ENCODE measurements around the gene LGALS7. TPM values are rescaled to one million over a fixed set of nuclear protein-coding genes. Genes with fewer than 3 reads are reported as not detected.
A peak's percentile ranks its signal among the peaks of the same experiment; 100 is the strongest.

LGALS7 gene
- total RNA-seq, 4 donors from 2014 or later, result not detected

GRCh38 chr19:38728752-38729541 lies 44.4 kb downstream of the LGALS7 start:
- intact Hi-C loops (cut with DNase I), result no loop called here
- Histone ChIP-seq H3K4me3 (replicated peaks in 1 of 3) (no peak overlapping the region), H3K27ac (no peak overlapping the region), H3K27me3 (no peaks in the 10 kb centered on the region), H3K36me3 (peaks cover 58 to 60% of the 10 kb centered on the region in 2 donors), H3K9me3 (no peaks in the 10 kb centered on the region), H3K4me1 (peaks cover 13 to 23% of the 10 kb centered on the region in 2 donors)
- no peak for DNase-seq
- WGBS, 2 donors, result 83 to 94% methylated on average over 16 to 18 of the region's 37 CpGs
- TF ChIP-seq POLR2A (IDR thresholded peaks at IDR 0.05), result no peak
- TF ChIP-seq, protein P1, sequence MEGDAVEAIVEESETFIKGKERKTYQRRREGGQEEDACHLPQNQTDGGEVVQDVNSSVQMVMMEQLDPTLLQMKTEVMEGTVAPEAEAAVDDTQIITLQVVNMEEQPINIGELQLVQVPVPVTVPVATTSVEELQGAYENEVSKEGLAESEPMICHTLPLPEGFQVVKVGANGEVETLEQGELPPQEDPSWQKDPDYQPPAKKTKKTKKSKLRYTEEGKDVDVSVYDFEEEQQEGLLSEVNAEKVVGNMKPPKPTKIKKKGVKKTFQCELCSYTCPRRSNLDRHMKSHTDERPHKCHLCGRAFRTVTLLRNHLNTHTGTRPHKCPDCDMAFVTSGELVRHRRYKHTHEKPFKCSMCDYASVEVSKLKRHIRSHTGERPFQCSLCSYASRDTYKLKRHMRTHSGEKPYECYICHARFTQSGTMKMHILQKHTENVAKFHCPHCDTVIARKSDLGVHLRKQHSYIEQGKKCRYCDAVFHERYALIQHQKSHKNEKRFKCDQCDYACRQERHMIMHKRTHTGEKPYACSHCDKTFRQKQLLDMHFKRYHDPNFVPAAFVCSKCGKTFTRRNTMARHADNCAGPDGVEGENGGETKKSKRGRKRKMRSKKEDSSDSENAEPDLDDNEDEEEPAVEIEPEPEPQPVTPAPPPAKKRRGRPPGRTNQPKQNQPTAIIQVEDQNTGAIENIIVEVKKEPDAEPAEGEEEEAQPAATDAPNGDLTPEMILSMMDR (IDR thresholded peaks at IDR 0.05), result no peak

DNA sequence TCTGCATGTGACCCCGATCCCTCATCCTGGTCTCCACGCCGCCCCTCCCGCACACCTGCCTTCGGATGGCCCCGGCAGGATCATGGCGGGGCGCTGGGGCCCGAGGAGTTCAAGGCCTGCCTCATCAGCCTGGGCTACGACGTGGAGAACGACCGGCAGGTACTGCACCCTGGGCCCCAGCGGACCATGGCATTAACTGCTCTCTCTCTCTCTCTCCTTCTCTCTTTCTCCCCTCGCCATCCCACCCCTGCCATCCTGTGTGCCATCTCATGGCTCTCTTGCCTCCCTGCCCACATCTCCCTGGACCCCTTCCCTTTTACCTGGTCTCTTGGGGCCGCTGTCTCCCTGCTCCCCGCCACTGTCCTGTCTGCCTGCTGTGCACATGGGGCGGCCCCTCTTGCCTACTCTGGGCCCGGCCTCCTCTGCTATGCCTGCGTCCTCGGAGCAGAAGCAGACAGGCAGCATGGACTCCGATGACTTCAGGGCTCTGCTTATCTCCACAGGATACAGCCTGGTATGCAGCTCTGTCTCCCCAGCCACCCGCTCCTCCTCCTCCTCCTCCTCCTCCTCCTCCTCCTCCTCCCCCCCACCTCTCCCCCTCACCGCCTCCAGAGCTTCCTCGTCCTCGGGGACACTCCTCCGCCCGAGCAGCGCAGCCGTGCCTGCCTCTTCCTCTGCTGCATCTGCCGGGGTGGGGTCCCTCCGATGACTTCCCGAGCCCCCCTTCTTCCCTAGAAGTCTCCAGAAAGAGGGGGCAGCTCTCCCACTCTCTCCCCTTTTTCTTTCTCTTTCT lies 45.3 kb downstream of the LGALS7 start:
- no peak for TF ChIP-seq POLR2A (IDR thresholded peaks at IDR 0.05)
- TF ChIP-seq, protein P1 (IDR thresholded peaks at IDR 0.05), result no peak
- H3K27ac ChIP-seq, result peak overlapping the region in 1 of 3 donors; percentile 2
- no peaks in the 10 kb centered on the region for H3K27me3 ChIP-seq
- H3K36me3 ChIP-seq, result peaks cover 67 to 69% of the 10 kb centered on the region in 2 donors
- WGBS, 2 donors, result 81 to 85% methylated on average over 33 of the region's 33 CpGs
- intact Hi-C loops (cut with DNase I), result no loop called here
- no peak for DNase-seq
- no peak overlapping the region for H3K4me3 ChIP-seq (replicated peaks in 1 of 3)
- H3K9me3 ChIP-seq, result no peaks in the 10 kb centered on the region
- peaks cover 13 to 15% of the 10 kb centered on the region in 2 donors for H3K4me1 ChIP-seq

DNA sequence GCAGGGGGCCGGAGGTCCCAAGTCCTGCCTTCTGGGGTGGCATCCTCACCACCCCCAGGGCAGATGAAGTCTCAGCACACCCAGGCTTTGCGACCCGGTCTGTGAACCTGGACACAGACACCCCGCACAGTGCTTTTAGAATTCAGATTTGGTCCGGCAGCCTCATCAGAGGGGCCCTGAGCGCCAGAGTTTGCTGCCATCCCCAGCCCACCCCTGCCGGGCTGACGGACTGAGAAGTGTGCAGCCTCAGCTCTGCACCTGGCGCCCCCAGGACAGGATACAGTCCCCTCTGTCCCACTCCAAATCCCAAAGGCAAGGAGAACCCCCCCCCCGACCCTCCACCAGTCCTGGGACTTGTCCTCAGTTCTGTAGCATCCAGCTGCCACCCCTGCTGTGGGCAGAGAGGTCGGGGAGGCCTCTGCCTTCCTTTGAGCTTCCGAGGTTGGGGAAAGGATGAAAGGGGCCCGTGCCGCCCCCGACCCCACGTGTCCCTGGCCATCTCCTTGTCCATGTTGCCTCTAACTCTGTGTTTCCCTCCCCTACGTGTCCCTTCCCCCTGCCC lies 45.9 kb downstream of the LGALS7 start:
- Histone ChIP-seq H3K36me3 (peaks cover 74 to 76% of the 10 kb centered on the region in 2 donors), H3K27me3 (no peaks in the 10 kb centered on the region), H3K9me3 (no peaks in the 10 kb centered on the region), H3K4me1 (peaks cover 11% of the 10 kb centered on the region in 2 donors), H3K4me3 (replicated peaks in 1 of 3) (no peak overlapping the region), H3K27ac (peak overlapping the region in 1 of 3 donors; percentile 2)
- WGBS, 2 donors, result 91 to 100% methylated on average over 8 to 17 of the region's 17 CpGs
- intact Hi-C loops (cut with DNase I), result no loop called here
- DNase-seq, result no peak
- no peak for TF ChIP-seq POLR2A (IDR thresholded peaks at IDR 0.05)
- TF ChIP-seq, protein P1 (IDR thresholded peaks at IDR 0.05), result no peak

- TF ChIP-seq POLR2A (IDR thresholded peaks at IDR 0.05), result no peak
- TF ChIP-seq, protein P1 (IDR thresholded peaks at IDR 0.05), result no peak
- Histone ChIP-seq H3K4me1 (peaks cover 6% of the 10 kb centered on the region in 2 donors), H3K27me3 (no peaks in the 10 kb centered on the region), H3K36me3 (peaks cover 80 to 81% of the 10 kb centered on the region in 2 donors), H3K27ac (no peak overlapping the region), H3K9me3 (no peaks in the 10 kb centered on the region), H3K4me3 (replicated peaks in 1 of 3) (no peak overlapping the region)
- WGBS, 2 donors, result 89 to 91% methylated on average over 23 to 30 of the region's 30 CpGs
- DNase-seq, result no peak
- intact Hi-C loops (cut with DNase I), result no loop called here
Measured at GRCh38 chr19:38726761-38727301, 46.5 kb downstream of the LGALS7 start.
